ENCODE measurements around the gene MAGI2.

DNA sequence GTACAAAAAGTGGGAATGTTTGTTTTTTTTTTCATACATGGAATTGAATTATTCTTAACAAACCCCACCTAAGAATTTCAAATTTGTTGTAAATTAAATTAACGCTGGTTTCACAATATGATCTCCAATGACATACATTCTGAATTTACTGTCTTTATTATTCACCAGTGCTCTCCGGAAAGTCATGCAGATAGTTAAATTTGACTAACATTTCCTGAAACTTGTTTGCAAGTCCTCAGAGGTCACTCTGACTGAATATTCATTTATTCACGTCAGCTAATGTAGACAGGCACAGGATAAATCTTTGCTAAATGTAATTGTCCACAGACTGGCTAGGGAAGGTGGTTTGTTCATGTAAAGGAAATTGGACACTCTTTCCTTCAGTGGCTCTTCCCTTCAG is 924.5 kb downstream of the MAGI2 start:
- TF ChIP-seq, protein P1, sequence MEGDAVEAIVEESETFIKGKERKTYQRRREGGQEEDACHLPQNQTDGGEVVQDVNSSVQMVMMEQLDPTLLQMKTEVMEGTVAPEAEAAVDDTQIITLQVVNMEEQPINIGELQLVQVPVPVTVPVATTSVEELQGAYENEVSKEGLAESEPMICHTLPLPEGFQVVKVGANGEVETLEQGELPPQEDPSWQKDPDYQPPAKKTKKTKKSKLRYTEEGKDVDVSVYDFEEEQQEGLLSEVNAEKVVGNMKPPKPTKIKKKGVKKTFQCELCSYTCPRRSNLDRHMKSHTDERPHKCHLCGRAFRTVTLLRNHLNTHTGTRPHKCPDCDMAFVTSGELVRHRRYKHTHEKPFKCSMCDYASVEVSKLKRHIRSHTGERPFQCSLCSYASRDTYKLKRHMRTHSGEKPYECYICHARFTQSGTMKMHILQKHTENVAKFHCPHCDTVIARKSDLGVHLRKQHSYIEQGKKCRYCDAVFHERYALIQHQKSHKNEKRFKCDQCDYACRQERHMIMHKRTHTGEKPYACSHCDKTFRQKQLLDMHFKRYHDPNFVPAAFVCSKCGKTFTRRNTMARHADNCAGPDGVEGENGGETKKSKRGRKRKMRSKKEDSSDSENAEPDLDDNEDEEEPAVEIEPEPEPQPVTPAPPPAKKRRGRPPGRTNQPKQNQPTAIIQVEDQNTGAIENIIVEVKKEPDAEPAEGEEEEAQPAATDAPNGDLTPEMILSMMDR (conservative IDR thresholded peaks at IDR 0.05; ENCODE audit: low read length), result no peak
- no peak for TF ChIP-seq EZH2phosphoT487 (IDR thresholded peaks at IDR 0.05; ENCODE audit: borderline replicate concordance, low read depth, low read length)
